ENCODE results near the gene PRDM12. TPM values are rescaled to one million over a fixed set of nuclear protein-coding genes. Genes with fewer than 3 reads are reported as not detected.

Gene PRDM12
- total RNA-seq, 3 donors from 2014 or later = not detected

DNA sequence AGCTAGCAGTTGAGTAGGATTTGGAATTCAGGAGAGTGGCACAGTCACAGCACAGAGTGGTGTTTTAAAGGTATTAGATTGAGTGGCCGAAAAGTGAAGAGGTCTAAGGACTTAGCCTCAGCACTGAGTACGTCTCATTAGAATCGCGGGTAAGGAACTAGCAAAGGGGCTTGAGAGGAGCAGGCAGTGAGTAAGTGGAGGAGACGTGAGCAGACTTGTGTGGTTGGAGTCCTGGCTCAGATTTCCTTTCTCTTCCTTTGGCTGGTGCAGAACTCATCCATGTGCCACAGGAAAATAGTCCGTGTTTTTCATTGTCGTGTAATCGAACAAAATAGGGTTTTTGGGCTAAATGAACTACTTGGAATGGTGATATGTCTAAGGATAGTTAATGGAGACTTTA lies 32.6 kb downstream of the PRDM12 start:
- DNase-seq (ENCODE audit: low spot score in 2 of 2) = no peak
- no peaks in the 10 kb centered on the region for H3K27me3 ChIP-seq
- H3K4me1 ChIP-seq = peaks cover 0 to 14% of the 10 kb centered on the region in 2 donors
- no peak overlapping the region for H3K27ac ChIP-seq
- H3K9me3 ChIP-seq = no peaks in the 10 kb centered on the region
- no peaks in the 10 kb centered on the region for H3K36me3 ChIP-seq
- TF ChIP-seq POLR2AphosphoS5 (IDR thresholded peaks at IDR 0.05) (no peak), CTCF (IDR thresholded peaks at IDR 0.05) (no peak), POLR2A (IDR thresholded peaks at IDR 0.05) (no peak)
- no peak overlapping the region for H3K4me3 ChIP-seq
- intact Hi-C loops (cut with DNase I; ENCODE audit: low total_unique reads) = no loop called here

- intact Hi-C loops (cut with DNase I; ENCODE audit: low total_unique reads) = no loop called here
- TF ChIP-seq CTCF (IDR thresholded peaks at IDR 0.05) (no peak), POLR2A (IDR thresholded peaks at IDR 0.05) (no peak), POLR2AphosphoS5 (IDR thresholded peaks at IDR 0.05) (no peak)
- no peaks in the 10 kb centered on the region for H3K36me3 ChIP-seq
- no peaks in the 10 kb centered on the region for H3K9me3 ChIP-seq
- H3K27me3 ChIP-seq = no peaks in the 10 kb centered on the region
- H3K4me3 ChIP-seq = no peak overlapping the region
- no peak overlapping the region for H3K27ac ChIP-seq
- H3K4me1 ChIP-seq = peaks cover 0 to 14% of the 10 kb centered on the region in 2 donors
- no peak for DNase-seq (ENCODE audit: low spot score in 2 of 2)
These were observed 34.1 kb downstream of the PRDM12 start for GRCh38 chr9:130698514-130698913.

DNA sequence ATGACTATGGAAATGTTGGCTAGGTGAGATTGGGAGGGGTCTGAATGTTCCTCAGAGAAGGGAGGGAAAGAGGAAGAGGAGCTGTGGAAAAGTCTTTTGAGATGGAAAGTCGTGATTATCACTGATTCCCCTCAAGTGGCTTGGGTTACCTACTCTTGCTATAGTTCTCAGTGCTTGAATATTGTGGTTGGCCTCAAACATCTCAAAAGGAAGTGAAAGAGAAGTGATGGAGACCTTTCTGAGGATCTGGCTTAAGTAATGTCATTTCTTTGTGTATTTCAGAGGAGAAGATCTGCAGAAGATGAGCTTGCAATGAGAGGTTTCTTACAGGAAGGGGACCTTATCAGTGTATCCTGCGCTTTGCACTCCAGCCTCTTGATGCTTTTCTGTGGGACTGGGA lies 34.7 kb downstream of the PRDM12 start:
- Histone ChIP-seq H3K4me1 (peaks cover 0 to 14% of the 10 kb centered on the region in 2 donors), H3K27ac (no peak overlapping the region), H3K9me3 (no peaks in the 10 kb centered on the region), H3K36me3 (no peaks in the 10 kb centered on the region), H3K27me3 (no peaks in the 10 kb centered on the region), H3K4me3 (no peak overlapping the region)
- DNase-seq (ENCODE audit: low spot score in 2 of 2) = no peak
- TF ChIP-seq POLR2A (IDR thresholded peaks at IDR 0.05) = no peak
- no peak for TF ChIP-seq CTCF (IDR thresholded peaks at IDR 0.05)
- TF ChIP-seq POLR2AphosphoS5 (IDR thresholded peaks at IDR 0.05) = no peak
- intact Hi-C loops (cut with DNase I; ENCODE audit: low total_unique reads) = no loop called here

- H3K27me3 ChIP-seq = no peaks in the 10 kb centered on the region
- no peaks in the 10 kb centered on the region for H3K4me1 ChIP-seq
- H3K36me3 ChIP-seq = no peaks in the 10 kb centered on the region
- DNase-seq (ENCODE audit: low spot score in 2 of 2) = peak in 1 of 2 donors; percentile 51
- H3K27ac ChIP-seq = no peak overlapping the region
- H3K4me3 ChIP-seq = no peak overlapping the region
- intact Hi-C loops (cut with DNase I; ENCODE audit: low total_unique reads) = loop anchor here (10.0 kb wide), 1 partner anchor 163 kb away; no protein-coding TSS in a partner anchor
- TF ChIP-seq POLR2AphosphoS5 (IDR thresholded peaks at IDR 0.05) (no peak), CTCF (IDR thresholded peaks at IDR 0.05) (peak; percentile 61 to 77 (median 62)), POLR2A (IDR thresholded peaks at IDR 0.05) (no peak)
- no peaks in the 10 kb centered on the region for H3K9me3 ChIP-seq
These were observed 36.9 kb downstream of the PRDM12 start for GRCh38 chr9:130701059-130702022.

DNA sequence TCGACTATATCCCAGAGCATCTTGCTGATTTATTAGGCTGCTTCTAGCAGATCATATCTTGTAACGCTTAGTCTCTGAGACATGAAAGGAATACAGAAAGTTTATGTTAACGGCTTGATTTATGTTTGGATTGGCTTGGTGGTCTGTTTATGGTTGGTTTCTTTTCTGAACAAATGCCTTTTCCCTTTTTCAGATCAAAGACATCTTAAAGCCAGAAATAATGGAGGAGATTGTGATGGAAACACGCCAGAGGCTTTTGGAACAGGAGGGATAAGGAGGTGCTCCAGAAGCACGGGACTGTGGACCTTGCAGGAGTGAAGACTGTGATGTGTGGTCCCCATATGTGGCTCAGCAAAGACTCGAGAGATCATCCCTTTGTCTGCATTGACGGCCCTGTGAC lies 39.1 kb downstream of the PRDM12 start:
- no peak for DNase-seq (ENCODE audit: low spot score in 2 of 2)
- no peaks in the 10 kb centered on the region for H3K9me3 ChIP-seq
- H3K4me1 ChIP-seq = no peaks in the 10 kb centered on the region
- H3K36me3 ChIP-seq = no peaks in the 10 kb centered on the region
- no peak overlapping the region for H3K4me3 ChIP-seq
- H3K27me3 ChIP-seq = no peaks in the 10 kb centered on the region
- TF ChIP-seq POLR2AphosphoS5 (IDR thresholded peaks at IDR 0.05) (no peak), POLR2A (IDR thresholded peaks at IDR 0.05) (no peak), CTCF (IDR thresholded peaks at IDR 0.05) (no peak)
- H3K27ac ChIP-seq = no peak overlapping the region
- intact Hi-C loops (cut with DNase I; ENCODE audit: low total_unique reads) = loop anchor here (10.0 kb wide), 1 partner anchor 161 kb away; no protein-coding TSS in a partner anchor

All from breast epithelium (tissue), 4 donors.